NCI-H2029 treated with DMSO at 0.1 percent for 48 hours (cell line): Measurements from ENCODE around the gene TM7SF2.

Source experiments
- DNase-seq: peaks from one replicate; lab custom pipeline; 2025; lab: John Stamatoyannopoulos, UW

The TM7SF2 gene

DNA sequence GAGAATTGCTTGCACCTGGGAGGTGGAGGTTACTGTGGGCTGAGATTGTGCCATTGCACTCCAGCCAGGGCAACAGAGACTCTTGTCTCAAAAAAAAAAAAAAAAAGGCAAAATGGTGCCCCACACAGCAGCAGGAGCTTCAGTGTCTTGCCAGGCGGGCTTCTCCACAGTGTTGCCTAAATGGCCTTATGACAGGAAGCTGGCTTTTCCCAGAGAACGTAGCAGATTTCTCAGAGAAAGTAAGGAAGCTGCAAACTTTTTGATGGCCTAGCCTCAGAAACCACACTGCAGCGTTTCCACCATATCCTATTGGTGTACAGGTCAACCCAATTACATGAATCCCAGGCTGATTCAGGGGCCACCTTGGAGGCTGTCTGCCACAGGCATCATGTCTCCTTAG is 45.7 kb downstream of the TM7SF2 start:
- no peak for DNase-seq

- DNase-seq: no peak
These were observed 47.3 kb downstream of the TM7SF2 start for GRCh38 chr11:65159012-65159411.

GRCh38 chr11:65160643-65161042 is 49.0 kb downstream of the TM7SF2 start:
- no peak for DNase-seq

DNA sequence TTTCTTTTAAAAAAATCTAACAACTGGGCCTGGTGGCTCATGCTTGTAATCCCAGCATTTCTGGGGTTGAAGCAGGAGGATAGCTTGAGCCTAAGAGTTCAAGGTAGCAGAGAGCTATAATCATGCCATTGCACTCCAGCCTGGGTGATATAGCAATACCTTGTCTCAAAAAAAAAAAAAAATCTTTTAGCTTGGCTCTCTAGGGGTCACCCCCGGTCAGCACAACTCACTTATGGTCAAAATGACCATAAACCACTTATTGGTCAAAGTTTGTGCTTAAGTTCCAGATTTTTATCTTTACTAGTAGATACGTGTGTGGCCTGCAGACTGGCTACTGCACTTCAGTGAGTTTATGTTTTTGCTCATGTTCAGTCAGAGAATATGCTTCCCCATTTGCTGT is 52.0 kb downstream of the TM7SF2 start:
- DNase-seq: no peak
